DMS114 treated with DMSO at 0.1 percent for 48 hours (cell line): ENCODE data around the gene KRTAP10-5.
"Not testable (repeated sequence)": the region's sequence is repeated elsewhere in the genome, so short reads cannot be mapped to it uniquely, and the experiment has no call there.

ENCODE experiments used
- DNase-seq: peaks from one replicate; lab custom pipeline; 2025; ENCODE audit not compliant: unreplicated experiment; lab: John Stamatoyannopoulos, UW

Gene KRTAP10-5

GRCh38 chr21:44550285-44550684 lies 30.1 kb downstream of the KRTAP10-5 start:
- DNase-seq: not testable (repeated sequence)

- no peak for DNase-seq
These were observed 30.7 kb downstream of the KRTAP10-5 start for GRCh38 chr21:44549525-44550211.

GRCh38 chr21:44548922-44549321 lies 31.5 kb downstream of the KRTAP10-5 start:
- no peak for DNase-seq

GRCh38 chr21:44548381-44548780 lies 32.0 kb downstream of the KRTAP10-5 start:
- DNase-seq: no peak

- no peak for DNase-seq
These were observed 32.6 kb downstream of the KRTAP10-5 start for GRCh38 chr21:44547656-44548331.

- DNase-seq: no peak
These were observed 35.8 kb downstream of the KRTAP10-5 start for GRCh38 chr21:44544566-44544965.

GRCh38 chr21:44542716-44543115 lies 37.7 kb downstream of the KRTAP10-5 start:
- DNase-seq: no peak

- no peak for DNase-seq
These were observed 39.6 kb downstream of the KRTAP10-5 start for GRCh38 chr21:44540741-44541288.

GRCh38 chr21:44539991-44540666 lies 40.3 kb downstream of the KRTAP10-5 start, which contains the start of gene KRTAP10-1:
TSS of gene KRTAP10-1 (minus strand) at chr21:44540195. CDS start at chr21:44540150, 45 bp downstream.
- DNase-seq: no peak

GRCh38 chr21:44539046-44539445 lies 41.4 kb downstream of the KRTAP10-5 start:
- DNase-seq: no peak

GRCh38 chr21:44537930-44538911 lies 42.2 kb downstream of the KRTAP10-5 start:
- no peak for DNase-seq

- DNase-seq: no peak
These were observed 44.4 kb downstream of the KRTAP10-5 start for GRCh38 chr21:44535963-44536362.

GRCh38 chr21:44534688-44535087 lies 45.7 kb downstream of the KRTAP10-5 start:
- DNase-seq: no peak

GRCh38 chr21:44533891-44534627 lies 46.3 kb downstream of the KRTAP10-5 start:
- DNase-seq: no peak

- DNase-seq: no peak
These were observed 47.1 kb downstream of the KRTAP10-5 start for GRCh38 chr21:44533121-44533890.

- no peak for DNase-seq
These were observed 47.7 kb downstream of the KRTAP10-5 start for GRCh38 chr21:44532712-44533111.

- no peak for DNase-seq
These were observed 48.5 kb downstream of the KRTAP10-5 start for GRCh38 chr21:44531606-44532564.
